IPS-15b (cell line): Measurements from ENCODE around the gene CMIP.

Experiments
- H3K27me3 ChIP-seq: one replicate; pipeline ENCODE4 v1.6.1; 2013; ENCODE audit warnings: low read length; ENCODE audit not compliant: control insufficient read depth, insufficient read depth
- H3K36me3 ChIP-seq: one replicate; pipeline ENCODE4 v1.6.1; 2013; ENCODE audit warnings: low read length; ENCODE audit not compliant: control insufficient read depth, insufficient read depth
- H3K4me1 ChIP-seq: one replicate; pipeline ENCODE4 v1.6.1; 2013; ENCODE audit warnings: mild to moderate bottlenecking, low read length; ENCODE audit not compliant: control insufficient read depth, insufficient read depth
- H3K4me3 ChIP-seq: one replicate; pipeline ENCODE4 v1.5.1; 2013; ENCODE audit warnings: low read depth, low read length
- H3K9ac ChIP-seq: one replicate; pipeline ENCODE4 v1.6.1; 2013; ENCODE audit warnings: low read depth, mild to moderate bottlenecking, low read length
- H3K9me3 ChIP-seq: one replicate; pipeline ENCODE4 v1.6.1; 2013; ENCODE audit warnings: mild to moderate bottlenecking, low read length; ENCODE audit not compliant: control insufficient read depth, insufficient read depth

Gene CMIP

DNA sequence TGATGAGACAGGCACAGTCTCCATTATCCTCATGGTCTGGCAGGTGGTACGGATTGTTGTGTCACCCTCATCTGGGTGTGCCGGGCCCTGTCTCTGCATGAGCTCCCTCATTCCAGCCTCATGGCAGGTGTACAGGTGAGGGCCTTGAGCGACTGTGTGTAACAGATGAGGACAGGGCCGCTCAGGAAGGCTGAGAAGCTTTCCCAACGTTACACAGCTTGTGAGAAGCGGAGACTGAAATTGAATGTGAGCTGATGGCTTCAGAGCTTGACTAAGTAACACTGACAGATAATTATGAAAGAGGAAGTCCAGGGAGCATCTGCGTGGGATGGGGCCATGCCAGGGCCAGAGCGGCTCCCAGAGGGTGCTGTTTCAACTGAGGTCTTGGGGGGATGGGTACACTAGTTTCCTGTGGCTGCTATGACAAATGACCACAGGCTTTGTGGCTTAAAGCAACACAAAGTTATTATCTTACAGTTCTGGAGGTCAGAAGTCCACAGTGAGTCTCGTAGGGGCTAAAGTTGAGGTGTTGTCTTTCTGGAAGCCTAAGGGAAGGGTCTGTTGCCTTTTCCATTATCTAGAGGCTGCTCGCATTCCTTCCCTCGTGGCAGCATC lies 36.7 kb downstream of the CMIP start:
- Histone ChIP-seq H3K27me3 (no peaks in the 10 kb centered on the region), H3K36me3 (peaks cover 7% of the 10 kb centered on the region), H3K4me1 (peaks cover 6% of the 10 kb centered on the region), H3K4me3 (no peak overlapping the region), H3K9me3 (no peaks in the 10 kb centered on the region), H3K9ac (no peak overlapping the region)

DNA sequence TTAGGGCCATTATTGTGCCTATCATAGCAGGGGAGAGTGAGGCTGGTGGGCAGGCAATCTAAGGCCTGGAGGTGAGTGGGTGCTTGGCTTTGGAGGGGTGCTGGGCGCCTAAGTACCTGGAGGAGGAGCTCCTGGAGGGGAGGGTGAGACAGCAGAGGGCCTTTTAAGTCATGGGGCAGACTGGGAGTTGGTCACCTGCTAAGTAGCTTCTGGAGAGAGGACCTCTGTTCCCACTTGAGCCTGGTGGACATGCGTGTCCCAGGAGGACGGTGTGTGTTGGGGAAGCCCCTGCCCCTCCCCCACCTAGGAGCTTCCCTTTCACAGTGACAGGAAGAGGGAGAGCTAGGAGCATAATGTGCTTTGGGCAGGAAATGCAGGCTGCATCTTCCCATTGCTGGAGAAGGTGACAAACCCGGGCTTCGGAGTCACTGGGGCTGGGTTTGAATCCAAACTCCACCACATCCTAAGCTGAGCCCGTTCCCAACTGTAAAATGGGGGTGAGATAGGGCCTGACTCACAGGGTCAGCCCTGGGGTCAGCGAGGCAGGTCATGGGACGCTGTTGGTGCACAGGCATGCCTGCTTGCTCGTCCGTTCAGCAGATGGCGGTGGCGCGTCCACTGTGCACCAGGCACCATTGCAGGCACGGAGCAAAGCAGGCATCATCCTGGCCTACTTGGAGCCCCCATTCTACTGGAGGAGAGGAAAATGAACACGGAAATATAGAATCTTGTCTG lies 37.9 kb downstream of the CMIP start:
- Histone ChIP-seq H3K27me3 (no peaks in the 10 kb centered on the region), H3K36me3 (peaks cover 7% of the 10 kb centered on the region), H3K9ac (no peak overlapping the region), H3K4me3 (no peak overlapping the region), H3K9me3 (no peaks in the 10 kb centered on the region), H3K4me1 (peaks cover 6% of the 10 kb centered on the region)

DNA sequence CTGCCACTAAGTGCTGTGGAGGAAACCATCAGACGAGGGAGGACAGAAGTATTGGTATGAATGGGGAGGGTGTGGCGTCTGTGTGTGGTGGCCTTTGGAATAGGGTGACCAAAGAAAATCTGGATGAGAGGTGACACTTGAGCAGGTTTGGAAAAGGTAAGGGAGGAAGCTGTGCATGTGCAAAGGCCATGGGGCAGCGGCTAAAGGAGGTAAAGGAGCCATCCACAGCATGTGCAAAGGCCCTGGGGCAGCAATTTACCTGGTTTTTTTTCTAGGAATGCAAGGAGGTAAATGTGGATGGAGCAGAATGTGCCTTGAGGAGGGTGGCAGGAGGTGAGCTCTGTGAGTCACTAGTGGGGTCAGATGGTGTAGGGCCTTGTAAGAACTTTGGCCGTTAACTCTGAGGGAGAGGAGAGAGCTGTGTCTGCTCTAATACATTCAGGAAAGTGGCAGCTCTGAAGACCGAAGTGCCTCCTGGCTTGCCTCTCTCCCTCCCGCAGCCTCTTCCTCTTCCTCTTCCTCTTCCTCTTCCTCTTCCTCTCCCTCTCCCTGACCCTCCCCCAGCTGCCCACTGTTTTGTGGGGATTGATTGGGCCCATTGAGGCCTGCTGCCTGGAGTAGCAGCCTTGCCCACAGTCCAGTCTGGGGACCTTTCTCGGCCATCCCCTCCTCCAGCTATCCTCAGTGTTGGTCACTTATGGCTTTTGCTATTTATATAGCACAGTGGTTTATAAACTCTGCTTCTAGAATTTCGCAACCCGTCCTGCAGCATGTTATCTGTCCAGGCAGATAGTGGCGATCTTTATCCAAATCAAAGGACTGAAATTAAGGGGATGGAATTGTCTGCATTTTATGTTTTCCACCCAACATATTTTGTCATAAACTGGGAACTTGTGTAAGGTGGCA lies 38.7 kb downstream of the CMIP start:
- H3K36me3 ChIP-seq, result peaks cover 4% of the 10 kb centered on the region
- H3K4me1 ChIP-seq, result peaks cover 5% of the 10 kb centered on the region
- H3K27me3 ChIP-seq, result no peaks in the 10 kb centered on the region
- H3K4me3 ChIP-seq, result no peak overlapping the region
- no peak overlapping the region for H3K9ac ChIP-seq
- H3K9me3 ChIP-seq, result no peaks in the 10 kb centered on the region

DNA sequence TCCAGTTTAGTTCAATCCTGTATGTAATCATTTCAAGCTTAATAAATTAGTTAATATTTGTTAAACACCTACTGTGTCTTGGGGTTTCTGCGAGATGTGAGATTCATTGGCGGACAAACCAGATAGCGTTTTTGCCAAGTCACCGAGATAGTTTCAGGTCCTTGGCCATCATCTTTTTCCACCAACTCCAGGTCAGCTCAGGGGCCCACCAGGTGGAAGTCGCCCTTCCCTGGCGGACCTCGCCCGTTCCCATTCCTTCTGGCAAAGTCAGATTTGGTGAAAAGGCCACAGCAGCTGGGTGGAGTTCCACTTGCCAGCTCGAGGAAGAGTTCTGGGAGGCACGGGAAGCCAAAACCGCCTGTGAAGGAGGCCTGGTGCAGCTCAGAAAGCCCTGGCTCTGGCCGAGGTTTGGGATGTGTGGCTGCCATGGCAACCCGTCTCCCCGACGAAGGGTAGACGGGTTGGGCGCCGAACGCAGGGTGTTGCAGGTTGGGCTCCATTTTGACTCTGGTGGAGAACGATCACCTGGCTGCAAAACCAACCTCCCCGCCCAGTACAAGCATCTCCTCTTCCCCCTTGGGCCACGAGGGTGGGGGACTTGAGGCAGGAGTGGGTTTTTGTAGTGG lies 39.5 kb downstream of the CMIP start:
- no peaks in the 10 kb centered on the region for H3K9me3 ChIP-seq
- no peaks in the 10 kb centered on the region for H3K27me3 ChIP-seq
- no peak overlapping the region for H3K4me3 ChIP-seq
- H3K4me1 ChIP-seq, result peaks cover 5% of the 10 kb centered on the region
- H3K36me3 ChIP-seq, result peaks cover 4% of the 10 kb centered on the region
- H3K9ac ChIP-seq, result no peak overlapping the region

DNA sequence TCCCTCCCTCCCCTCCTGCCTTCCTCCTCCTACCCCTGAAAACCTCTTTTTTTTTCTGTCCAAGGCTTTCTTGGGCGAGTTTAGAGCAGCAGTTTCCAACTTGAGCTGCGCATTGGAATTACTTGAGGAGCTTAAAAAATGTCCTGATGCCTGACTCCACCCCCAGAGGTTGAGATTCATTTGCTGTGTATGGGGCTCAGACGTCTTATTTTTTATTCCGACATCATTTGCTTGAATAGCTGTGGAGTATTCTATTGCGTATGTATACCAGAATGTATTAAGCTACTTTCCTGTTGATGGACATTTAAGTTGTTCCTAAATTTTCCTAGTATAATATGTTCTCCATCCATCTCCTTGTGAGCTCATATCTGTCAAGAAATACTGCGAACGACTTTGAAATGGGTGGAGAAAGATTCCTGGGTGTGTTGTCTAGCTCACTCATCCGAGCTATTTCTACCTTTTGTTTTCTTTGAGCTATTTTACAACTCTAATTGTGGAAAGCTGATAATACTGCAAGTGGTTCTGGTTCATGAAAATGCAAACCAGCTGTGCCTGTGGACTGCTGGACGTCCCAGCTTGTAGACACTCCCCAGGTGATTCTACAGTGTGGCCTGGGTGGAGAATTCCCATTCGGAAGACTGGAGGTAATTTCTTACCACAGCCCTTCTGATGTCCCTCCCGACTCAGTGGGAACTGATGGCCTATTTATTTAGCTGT lies 40.5 kb downstream of the CMIP start:
- peaks cover 8% of the 10 kb centered on the region for H3K36me3 ChIP-seq
- no peaks in the 10 kb centered on the region for H3K27me3 ChIP-seq
- no peak overlapping the region for H3K9ac ChIP-seq
- H3K9me3 ChIP-seq, result no peaks in the 10 kb centered on the region
- no peak overlapping the region for H3K4me3 ChIP-seq
- peaks cover 5% of the 10 kb centered on the region for H3K4me1 ChIP-seq

DNA sequence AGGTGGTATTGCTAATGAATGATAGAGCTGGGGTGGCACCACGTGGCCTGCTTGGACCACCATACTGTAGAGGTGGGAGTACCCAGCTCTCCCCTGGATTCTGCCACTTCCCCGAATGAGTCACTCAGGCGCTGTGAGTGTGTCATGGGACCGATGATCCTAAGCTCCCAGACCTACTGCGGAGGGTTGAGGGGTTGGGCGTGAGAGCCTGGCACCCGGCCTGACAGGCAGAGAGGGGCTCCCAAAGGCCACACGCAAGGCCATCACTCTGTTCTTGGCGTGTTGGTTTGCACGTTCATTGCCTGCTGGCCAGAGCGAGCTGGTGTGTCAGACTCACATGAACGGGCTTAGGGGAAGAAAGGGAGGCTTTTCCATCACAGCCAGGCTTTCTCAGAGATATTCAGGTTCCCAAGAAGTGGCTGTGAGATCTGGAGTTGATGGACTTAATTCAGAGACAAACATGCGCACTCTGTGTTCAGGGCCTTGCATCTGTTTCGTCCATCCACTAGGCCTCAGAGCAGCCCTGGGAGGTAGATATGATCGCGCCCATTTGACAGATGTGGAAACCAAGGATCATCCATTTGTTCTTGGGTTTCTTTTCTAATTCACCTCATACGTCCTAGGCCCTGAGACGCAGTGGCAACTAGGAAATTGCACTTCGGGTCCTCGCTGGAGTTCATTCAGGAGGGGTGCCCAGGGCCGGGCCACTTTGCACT lies 41.4 kb downstream of the CMIP start:
- no peak overlapping the region for H3K4me3 ChIP-seq
- H3K4me1 ChIP-seq, result peaks cover 4% of the 10 kb centered on the region
- no peaks in the 10 kb centered on the region for H3K27me3 ChIP-seq
- H3K9me3 ChIP-seq, result no peaks in the 10 kb centered on the region
- no peak overlapping the region for H3K9ac ChIP-seq
- H3K36me3 ChIP-seq, result peaks cover 8% of the 10 kb centered on the region

DNA sequence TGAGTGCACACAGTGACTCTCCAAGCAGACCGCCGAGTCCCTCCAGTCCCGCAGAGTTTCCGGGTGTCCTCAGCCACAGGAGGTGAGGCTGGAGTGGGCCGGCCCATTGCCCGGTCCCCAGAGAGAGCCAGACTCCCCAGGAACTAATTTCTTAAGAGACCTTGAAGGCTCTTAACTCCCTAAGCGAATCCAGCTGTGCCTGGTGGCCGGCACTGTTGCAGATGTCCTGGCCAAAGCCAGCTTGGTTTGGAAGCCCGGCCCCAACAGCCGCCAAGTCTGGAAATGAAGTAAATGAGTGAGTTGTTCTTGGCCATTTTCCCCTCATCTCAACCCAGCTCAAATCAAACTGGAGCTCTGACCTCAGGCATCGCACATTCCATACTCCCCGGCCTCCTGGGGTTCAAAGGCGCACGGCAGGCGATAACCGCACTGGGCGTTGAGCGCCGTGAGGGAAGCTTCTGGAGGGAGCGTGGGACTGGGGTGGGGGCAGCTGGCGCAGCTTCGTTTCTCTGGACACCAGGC lies 42.0 kb downstream of the CMIP start:
- H3K4me1 ChIP-seq, result peaks cover 2% of the 10 kb centered on the region

DNA sequence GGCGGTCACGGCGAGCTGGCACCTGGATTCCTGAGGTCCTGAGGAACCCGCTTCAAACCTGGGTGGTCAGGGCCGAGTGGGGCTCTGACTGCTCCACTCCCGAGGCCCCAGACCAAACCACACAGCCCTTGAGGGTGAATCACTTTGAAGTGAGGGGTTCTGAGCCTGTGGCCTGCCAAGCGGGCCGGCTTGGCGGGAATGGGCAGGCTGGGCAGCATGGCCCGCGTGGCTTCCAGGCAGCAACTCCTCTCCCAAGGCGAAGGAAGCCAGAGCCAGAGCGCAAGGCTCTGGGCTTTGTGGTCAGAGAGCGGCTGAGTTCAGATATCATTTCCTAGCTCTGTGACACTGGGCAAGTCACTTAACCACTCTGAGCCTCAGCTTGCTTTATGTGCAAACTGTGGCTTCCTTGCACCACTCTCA lies 42.7 kb downstream of the CMIP start:
- Histone ChIP-seq H3K27me3 (no peaks in the 10 kb centered on the region), H3K9ac (no peak overlapping the region), H3K36me3 (peaks cover 8% of the 10 kb centered on the region), H3K4me3 (no peak overlapping the region), H3K9me3 (no peaks in the 10 kb centered on the region), H3K4me1 (no peaks in the 10 kb centered on the region)

More for the DNA sequence above, 42.0 kb downstream of the CMIP start:
- Histone ChIP-seq H3K4me3 (no peak overlapping the region), H3K9ac (no peak overlapping the region), H3K9me3 (no peaks in the 10 kb centered on the region), H3K36me3 (peaks cover 8% of the 10 kb centered on the region), H3K27me3 (no peaks in the 10 kb centered on the region)

DNA sequence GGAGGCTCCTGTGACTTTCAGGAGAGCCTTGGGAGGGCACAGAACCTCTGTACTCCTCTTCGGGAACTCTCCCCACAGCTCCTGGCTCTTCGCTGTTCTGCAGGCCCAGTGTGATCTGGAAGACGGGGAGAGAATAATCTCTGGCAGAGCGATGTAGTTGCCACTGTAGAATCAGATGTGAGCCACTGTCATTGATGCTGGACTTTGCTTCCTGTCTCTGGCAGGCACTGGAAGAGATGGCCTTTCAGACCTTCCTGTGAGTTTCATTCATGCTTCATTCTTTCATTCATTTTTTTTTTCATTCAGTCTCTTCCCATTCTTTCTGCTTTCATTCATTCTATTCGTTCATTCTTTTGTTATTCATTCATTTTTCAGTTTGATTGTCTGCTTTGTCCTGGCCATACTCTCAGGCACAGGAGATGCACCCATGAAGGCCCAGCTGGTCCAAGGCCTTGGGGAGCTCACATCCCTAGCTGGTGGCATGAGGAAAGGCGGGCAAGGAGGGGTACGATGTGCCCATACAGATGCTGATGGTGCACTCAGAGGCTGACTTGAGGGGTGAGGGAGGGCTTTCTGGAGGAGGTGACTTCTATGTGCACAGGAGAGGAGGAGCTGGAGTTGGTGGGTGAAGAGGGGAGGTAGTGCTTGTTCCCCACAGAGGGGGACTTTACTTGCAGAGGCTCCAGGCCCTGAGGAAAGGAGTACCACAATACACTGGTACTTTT lies 44.2 kb downstream of the CMIP start:
- no peaks in the 10 kb centered on the region for H3K27me3 ChIP-seq
- no peaks in the 10 kb centered on the region for H3K4me1 ChIP-seq
- peaks cover 4% of the 10 kb centered on the region for H3K36me3 ChIP-seq
- no peak overlapping the region for H3K4me3 ChIP-seq
- no peaks in the 10 kb centered on the region for H3K9me3 ChIP-seq
- H3K9ac ChIP-seq, result no peak overlapping the region

DNA sequence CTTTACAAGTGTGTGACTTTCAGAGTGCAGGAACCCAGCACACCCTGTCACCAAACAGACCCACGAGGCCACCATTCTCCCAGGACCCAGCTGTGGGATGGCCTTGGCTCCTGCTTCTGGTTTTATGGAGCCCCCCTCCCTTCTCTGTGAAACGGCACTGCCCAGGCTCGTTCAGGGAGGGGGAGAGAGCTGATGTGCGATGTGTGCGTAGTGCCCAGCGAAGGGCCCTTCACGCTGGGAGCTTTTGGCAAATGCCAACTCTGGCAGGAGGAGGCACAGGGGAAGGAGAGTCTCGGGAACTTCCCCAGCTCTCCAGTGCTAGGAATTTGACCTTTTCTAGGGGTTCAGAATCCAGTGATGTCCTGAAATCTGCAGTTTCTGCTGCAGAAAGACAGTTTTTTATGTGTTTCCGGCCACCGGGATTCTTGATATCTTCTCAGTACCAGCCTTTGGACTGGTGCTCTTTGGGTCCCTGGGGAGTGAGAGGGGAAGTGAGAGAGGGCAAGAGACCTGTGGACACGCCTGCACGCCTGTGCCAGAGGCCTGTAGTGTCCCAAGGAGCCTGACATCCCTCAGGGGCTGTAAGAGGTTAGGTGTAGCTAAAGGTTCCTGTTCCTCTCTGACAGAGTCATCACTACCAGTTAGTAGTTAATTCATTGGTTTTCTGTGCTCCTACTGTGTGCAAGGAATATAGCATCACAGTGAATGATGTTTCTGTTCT lies 45.1 kb downstream of the CMIP start:
- Histone ChIP-seq H3K4me1 (no peaks in the 10 kb centered on the region), H3K9ac (no peak overlapping the region), H3K4me3 (no peak overlapping the region), H3K9me3 (no peaks in the 10 kb centered on the region), H3K27me3 (no peaks in the 10 kb centered on the region), H3K36me3 (peaks cover 4% of the 10 kb centered on the region)
